Caco-2 (cell line): ENCODE measurements around the gene NDUFB2. TPM values are rescaled to one million over a fixed set of nuclear protein-coding genes. Genes with fewer than 3 reads are reported as not detected.
"Not testable (repeated sequence)": the region's sequence is repeated elsewhere in the genome, so short reads cannot be mapped to it uniquely, and the experiment has no call there.

Experiments
- BruUV-seq: library from RNA; stranded (reverse); fragments of 400-500 nt; replicated peaks from 2 replicates; lab custom pipeline; 2021; lab: Mats Ljungman, UMichigan
- CTCF ChIA-PET: fragments of 300-600 bp; sonication (Branson Sonifier 250); formaldehyde crosslinking; loops from one replicate; lab custom pipeline; 2022; ENCODE audit warnings: antibody characterized with exemption; lab: Charles Lee
- POLR2A ChIA-PET: fragments of 300-600 bp; sonication (Branson Sonifier 250); formaldehyde crosslinking; loops from one replicate; lab custom pipeline; 2022; ENCODE audit warnings: antibody characterized with exemption; lab: Charles Lee
- DNase-seq, 2 experiments: peaks; one replicate each; pipeline versions ENCODE4 v3.0.0 to v3.0.0-alpha.2; 2020 to 2022
- H3K27me3 ChIP-seq: replicated peaks from 2 replicates; pipeline ENCODE4 v1.6.0; 2011; ENCODE audit warnings: low read length; ENCODE audit not compliant: control insufficient read depth, insufficient read depth
- H3K36me3 ChIP-seq: 2 replicates; pipeline ENCODE4 v1.5.1; 2011; ENCODE audit warnings: low read length; ENCODE audit not compliant: control insufficient read depth, insufficient read depth
- H3K4me1 ChIP-seq: fragments of 250-450 bp; sonication (Bioruptor Pico); 2 replicates; pipeline ENCODE4 v1.5.1; 2020; ENCODE audit warnings: mild to moderate bottlenecking
- H3K4me3 ChIP-seq: 2 replicates; pipeline ENCODE4 v1.5.1; 2011; ENCODE audit warnings: low read depth, mild to moderate bottlenecking, control low read depth, low read length
- H3K9me3 ChIP-seq: fragments of 250-450 bp; sonication (Bioruptor Pico); 2 replicates; pipeline ENCODE4 v1.5.1; 2020; ENCODE audit warnings: mild to moderate bottlenecking, moderate library complexity
- H3K27ac Mint-ChIP-seq: one replicate; pipeline ENCODE4 v1.8.0; 2022; ENCODE audit warnings: mixed read lengths; ENCODE audit not compliant: unreplicated experiment
- H3K27me3 Mint-ChIP-seq: one replicate; pipeline ENCODE4 v1.8.0; 2022; ENCODE audit warnings: mixed read lengths; ENCODE audit not compliant: insufficient read depth, unreplicated experiment
- H3K36me3 Mint-ChIP-seq: one replicate; pipeline ENCODE4 v1.8.0; 2022; ENCODE audit warnings: mild to moderate bottlenecking, mixed read lengths; ENCODE audit not compliant: insufficient read depth, unreplicated experiment
- H3K4me1 Mint-ChIP-seq: one replicate; pipeline ENCODE4 v1.8.0; 2022; ENCODE audit warnings: low read depth, mixed read lengths; ENCODE audit not compliant: unreplicated experiment
- H3K4me3 Mint-ChIP-seq: one replicate; pipeline ENCODE4 v1.8.0; 2022; ENCODE audit warnings: mild to moderate bottlenecking, moderate library complexity, mixed read lengths; ENCODE audit not compliant: unreplicated experiment
- H3K9me3 Mint-ChIP-seq: one replicate; pipeline ENCODE4 v1.8.0; 2022; ENCODE audit warnings: mixed read lengths; ENCODE audit not compliant: unreplicated experiment
- CTCF ChIP-seq, 2 experiments: fragments of 200-600 bp in 1 of 2; IDR thresholded peaks; 1 replicate in 1 of 2; 2 replicates in 1 of 2; pipeline versions ENCODE4 v1.5.1 to v1.8.0; 2011 to 2022; ENCODE audit warnings: antibody characterized with exemption in 1 of 2, control low read depth in 1 of 2, inconsistent platforms in 1 of 2, low read depth in 1 of 2, low read length in 1 of 2, mild to moderate bottlenecking in 1 of 2, moderate library complexity in 1 of 2; ENCODE audit not compliant: insufficient read depth in 1 of 2, severe bottlenecking in 1 of 2, unreplicated experiment in 1 of 2
- intact Hi-C: fragments of 100-400 bp; cut with micrococcal nuclease; formaldehyde crosslinking; loops from one replicate; pipeline ENCODE4 v1.10.0; 2022; ENCODE audit not compliant: unreplicated experiment
- total RNA-seq: library from RNA; stranded (reverse); gene quantifications from 2 replicates; pipeline ENCODE4 v1.2.3, GENCODE V29; 2022

The NDUFB2 gene
- total RNA-seq, 1 experiment from 2014 or later: 166 TPM

- no peak for TF ChIP-seq CTCF (IDR thresholded peaks at IDR 0.05; ENCODE audit: insufficient read depth in 1 of 2, low read depth in 1 of 2, low read length in 1 of 2, severe bottlenecking in 1 of 2, unreplicated experiment in 1 of 2)
- no peak for DNase-seq
- H3K36me3 ChIP-seq: no peaks in the 10 kb centered on the region
- H3K27me3 ChIP-seq: no peaks in the 10 kb centered on the region
- Mint-ChIP-seq H3K27me3 (no peaks in the 10 kb centered on the region), H3K9me3 (no peaks in the 10 kb centered on the region), H3K27ac (no peak overlapping the region), H3K4me3 (no peak overlapping the region), H3K36me3 (no peaks in the 10 kb centered on the region), H3K4me1 (peaks cover 8% of the 10 kb centered on the region)
- peaks cover 9% of the 10 kb centered on the region for H3K4me1 ChIP-seq
- ChIA-PET POLR2A (no interaction called here), CTCF (interaction anchor here (1.4 kb wide), 1 partner anchor 143 kb away, joined by 3 read pairs; no protein-coding TSS in a partner anchor)
- intact Hi-C loops: no loop called here
- H3K9me3 ChIP-seq: no peaks in the 10 kb centered on the region
- no peak overlapping the region for H3K4me3 ChIP-seq
- no TSS peak for BruUV-seq
Measured at GRCh38 chr7:140661124-140661523, 35.4 kb upstream of the NDUFB2 start.

GRCh38 chr7:140662938-140663337 lies 33.6 kb upstream of the NDUFB2 start:
- H3K27ac Mint-ChIP-seq, H3K4me1 Mint-ChIP-seq, DNase-seq, CTCF ChIA-PET, BruUV-seq, intact Hi-C loops, POLR2A ChIA-PET, H3K27me3 Mint-ChIP-seq, H3K9me3 Mint-ChIP-seq, H3K4me3 ChIP-seq, H3K36me3 Mint-ChIP-seq, H3K36me3 ChIP-seq, H3K4me3 Mint-ChIP-seq, H3K27me3 ChIP-seq, H3K9me3 ChIP-seq, H3K4me1 ChIP-seq: not testable (repeated sequence)

- CTCF ChIA-PET: no interaction called here
- no peak for DNase-seq
- H3K27me3 Mint-ChIP-seq: no peaks in the 10 kb centered on the region
- Histone ChIP-seq H3K9me3 (no peaks in the 10 kb centered on the region), H3K27me3 (no peaks in the 10 kb centered on the region), H3K36me3 (no peaks in the 10 kb centered on the region), H3K4me1 (0 out of 2 replicates have a peak, but pooled peaks cover 3% of the 10 kb centered on the region), H3K4me3 (no peak overlapping the region)
- no peak overlapping the region for H3K27ac Mint-ChIP-seq
- BruUV-seq: no TSS peak
- no peaks in the 10 kb centered on the region for H3K4me1 Mint-ChIP-seq
- H3K9me3 Mint-ChIP-seq: no peaks in the 10 kb centered on the region
- H3K36me3 Mint-ChIP-seq: no peaks in the 10 kb centered on the region
- POLR2A ChIA-PET: no interaction called here
- intact Hi-C loops: no loop called here
- no peak for TF ChIP-seq CTCF (IDR thresholded peaks at IDR 0.05; ENCODE audit: insufficient read depth in 1 of 2, low read depth in 1 of 2, low read length in 1 of 2, severe bottlenecking in 1 of 2, unreplicated experiment in 1 of 2)
- H3K4me3 Mint-ChIP-seq: no peak overlapping the region
Measured at GRCh38 chr7:140667476-140667875, 29.0 kb upstream of the NDUFB2 start.

- intact Hi-C loops: no loop called here
- ChIA-PET POLR2A (no interaction called here), CTCF (interaction anchor here (0.6 kb wide), 1 partner anchor 270 kb away, joined by 9 read pairs; the partner anchor contains the start of gene SLC37A3)
- H3K4me1 Mint-ChIP-seq: no peaks in the 10 kb centered on the region
- H3K36me3 ChIP-seq: no peaks in the 10 kb centered on the region
- DNase-seq: no peak
- no peaks in the 10 kb centered on the region for H3K27me3 ChIP-seq
- no peak overlapping the region for H3K4me3 Mint-ChIP-seq
- no peak overlapping the region for H3K27ac Mint-ChIP-seq
- BruUV-seq: no TSS peak
- 0 out of 2 replicates have a peak, but pooled peaks cover 3% of the 10 kb centered on the region for H3K4me1 ChIP-seq
- no peaks in the 10 kb centered on the region for H3K9me3 Mint-ChIP-seq
- peaks cover 4% of the 10 kb centered on the region for H3K36me3 Mint-ChIP-seq
- no peaks in the 10 kb centered on the region for H3K9me3 ChIP-seq
- H3K4me3 ChIP-seq: no peak overlapping the region
- H3K27me3 Mint-ChIP-seq: no peaks in the 10 kb centered on the region
- no peak for TF ChIP-seq CTCF (IDR thresholded peaks at IDR 0.05; ENCODE audit: insufficient read depth in 1 of 2, low read depth in 1 of 2, low read length in 1 of 2, severe bottlenecking in 1 of 2, unreplicated experiment in 1 of 2)
Measured at GRCh38 chr7:140668641-140669040, 27.9 kb upstream of the NDUFB2 start.
